GM18867 (cell line): ENCODE measurements around the gene CAMSAP3.

Experiments
- ATAC-seq: cut with Tn5 transposase; IDR thresholded peaks from one replicate; pipeline ENCODE4 v1.9.1; 2021; ENCODE audit warnings: mild to moderate bottlenecking, moderate library complexity; ENCODE audit not compliant: unreplicated experiment

Gene CAMSAP3

GRCh38 chr19:7595466-7596133 is at the start of gene CAMSAP3:
TSS of gene CAMSAP3 (plus strand) at chr19:7595863. CDS start at chr19:7596003, 140 bp downstream.
- no peak for ATAC-seq

GRCh38 chr19:7545904-7546303 is 49.8 kb upstream of the CAMSAP3 start:
- ATAC-seq = no peak

GRCh38 chr19:7547159-7547558 is 48.5 kb upstream of the CAMSAP3 start:
- no peak for ATAC-seq

- ATAC-seq = no peak
Measured at GRCh38 chr19:7549429-7550148, 46.1 kb upstream of the CAMSAP3 start.

GRCh38 chr19:7550169-7550770 is 45.4 kb upstream of the CAMSAP3 start:
- ATAC-seq = no peak

- no peak for ATAC-seq
Measured at GRCh38 chr19:7550987-7551761, 44.5 kb upstream of the CAMSAP3 start.

GRCh38 chr19:7552781-7553180 is 42.9 kb upstream of the CAMSAP3 start:
- ATAC-seq = no peak

GRCh38 chr19:7554565-7554964 is 41.1 kb upstream of the CAMSAP3 start:
- no peak for ATAC-seq

GRCh38 chr19:7554990-7555864 is 40.4 kb upstream of the CAMSAP3 start:
- no peak for ATAC-seq

GRCh38 chr19:7556696-7557315 is 38.9 kb upstream of the CAMSAP3 start:
- no peak for ATAC-seq

- no peak for ATAC-seq
Measured at GRCh38 chr19:7558667-7559066, 37.0 kb upstream of the CAMSAP3 start.

GRCh38 chr19:7559102-7559501 is 36.6 kb upstream of the CAMSAP3 start:
- no peak for ATAC-seq

GRCh38 chr19:7560255-7560654 is 35.4 kb upstream of the CAMSAP3 start:
- no peak for ATAC-seq

- no peak for ATAC-seq
Measured at GRCh38 chr19:7561325-7561724, 34.3 kb upstream of the CAMSAP3 start.

GRCh38 chr19:7562646-7563393 is 32.8 kb upstream of the CAMSAP3 start:
- ATAC-seq = no peak

- ATAC-seq = no peak
Measured at GRCh38 chr19:7564866-7565265, 30.8 kb upstream of the CAMSAP3 start.

- no peak for ATAC-seq
Measured at GRCh38 chr19:7565332-7565731, 30.3 kb upstream of the CAMSAP3 start.

GRCh38 chr19:7570761-7571160 is 24.9 kb upstream of the CAMSAP3 start:
- no peak for ATAC-seq

GRCh38 chr19:7575434-7576040 is 20.1 kb upstream of the CAMSAP3 start:
- ATAC-seq = no peak
